Measurements from ENCODE around the gene CWH43.
"Not testable (repeated sequence)": the region's sequence is repeated elsewhere in the genome, so short reads cannot be mapped to it uniquely, and the experiment has no call there.

DNA sequence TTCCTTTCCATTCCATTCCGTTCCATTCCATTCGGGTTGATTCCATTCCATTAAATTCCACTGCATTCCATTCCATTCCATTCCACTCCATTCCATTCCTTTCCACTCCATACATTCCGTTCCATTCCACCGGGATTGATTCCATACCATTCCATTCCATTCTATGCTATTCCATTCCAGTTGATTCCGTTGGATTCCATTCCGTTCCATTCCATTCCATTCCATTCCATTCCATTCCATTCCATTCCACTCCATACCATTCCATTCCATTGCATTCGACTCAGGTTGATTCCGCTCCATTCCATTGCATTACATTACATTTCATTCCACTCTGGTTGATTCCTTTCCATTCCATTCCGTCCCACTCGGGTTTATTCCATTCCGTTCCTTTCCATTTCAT lies 110.1 kb downstream of the CWH43 start:
- TF ChIP-seq, protein P1, sequence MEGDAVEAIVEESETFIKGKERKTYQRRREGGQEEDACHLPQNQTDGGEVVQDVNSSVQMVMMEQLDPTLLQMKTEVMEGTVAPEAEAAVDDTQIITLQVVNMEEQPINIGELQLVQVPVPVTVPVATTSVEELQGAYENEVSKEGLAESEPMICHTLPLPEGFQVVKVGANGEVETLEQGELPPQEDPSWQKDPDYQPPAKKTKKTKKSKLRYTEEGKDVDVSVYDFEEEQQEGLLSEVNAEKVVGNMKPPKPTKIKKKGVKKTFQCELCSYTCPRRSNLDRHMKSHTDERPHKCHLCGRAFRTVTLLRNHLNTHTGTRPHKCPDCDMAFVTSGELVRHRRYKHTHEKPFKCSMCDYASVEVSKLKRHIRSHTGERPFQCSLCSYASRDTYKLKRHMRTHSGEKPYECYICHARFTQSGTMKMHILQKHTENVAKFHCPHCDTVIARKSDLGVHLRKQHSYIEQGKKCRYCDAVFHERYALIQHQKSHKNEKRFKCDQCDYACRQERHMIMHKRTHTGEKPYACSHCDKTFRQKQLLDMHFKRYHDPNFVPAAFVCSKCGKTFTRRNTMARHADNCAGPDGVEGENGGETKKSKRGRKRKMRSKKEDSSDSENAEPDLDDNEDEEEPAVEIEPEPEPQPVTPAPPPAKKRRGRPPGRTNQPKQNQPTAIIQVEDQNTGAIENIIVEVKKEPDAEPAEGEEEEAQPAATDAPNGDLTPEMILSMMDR (IDR thresholded peaks at IDR 0.05): not testable (repeated sequence)
- not testable (repeated sequence) for TF ChIP-seq POLR2A (IDR thresholded peaks at IDR 0.05)
